HCT116 (cell line): Measurements from ENCODE around the gene ZXDC.

Source experiments
- CEBPB ChIP-seq: IDR thresholded peaks from 2 replicates; pipeline ENCODE4 v1.6.1; 2012; ENCODE audit warnings: low read depth
- EZH2 ChIP-seq: fragments of 200-600 bp; sonication (generic); IDR thresholded peaks from 2 replicates; pipeline ENCODE4 v1.6.1; 2017; ENCODE audit warnings: antibody characterized with exemption, mixed run types
- POLR2A ChIP-seq: IDR thresholded peaks from 2 replicates; pipeline ENCODE4 v1.7.0; 2011; ENCODE audit warnings: borderline replicate concordance; ENCODE audit not compliant: insufficient read depth, insufficient read length; ENCODE audit errors: extremely low read depth
- POLR2AphosphoS5 ChIP-seq: IDR thresholded peaks from 2 replicates; pipeline ENCODE4 v1.6.1; 2011; ENCODE audit warnings: mild to moderate bottlenecking, low read depth, low read length, moderate library complexity
- RAD21 ChIP-seq: IDR thresholded peaks from 2 replicates; pipeline ENCODE4 v1.6.1; 2012; ENCODE audit warnings: low read depth, mild to moderate bottlenecking
- SP1 ChIP-seq: IDR thresholded peaks from 2 replicates; pipeline ENCODE4 v1.6.1; 2012; ENCODE audit warnings: low read depth
- TCF7L2 ChIP-seq: IDR thresholded peaks from 2 replicates; pipeline ENCODE4 v1.7.0; 2011; ENCODE audit warnings: borderline replicate concordance, inconsistent platforms; ENCODE audit not compliant: insufficient read depth, insufficient read length; ENCODE audit errors: extremely low read depth
- TF ChIP-seq, protein P1 (sequence below): IDR thresholded peaks from 2 replicates; pipeline ENCODE4 v1.6.1; 2012
- TF ChIP-seq, protein P2 (sequence below), 3 experiments: fragments of 200-600 bp in 1 of 3; sonication (generic) in 1 of 3; IDR thresholded peaks in 2 of 3; conservative IDR thresholded peaks in 1 of 3; 2 replicates each; pipeline ENCODE4 v1.5.1; 2012 to 2017; ENCODE audit warnings: low read depth in 2 of 3, low read length in 2 of 3, antibody characterized with exemption in 1 of 3, borderline replicate concordance in 1 of 3, control low read depth in 1 of 3, mild to moderate bottlenecking in 1 of 3, mixed read lengths in 1 of 3, mixed run types in 1 of 3, moderate library complexity in 1 of 3; ENCODE audit not compliant: insufficient read depth in 1 of 3
- TF ChIP-seq, protein P3 (sequence below): IDR thresholded peaks from 2 replicates; pipeline ENCODE4 v1.6.1; 2012; ENCODE audit warnings: low read depth

DNA sequence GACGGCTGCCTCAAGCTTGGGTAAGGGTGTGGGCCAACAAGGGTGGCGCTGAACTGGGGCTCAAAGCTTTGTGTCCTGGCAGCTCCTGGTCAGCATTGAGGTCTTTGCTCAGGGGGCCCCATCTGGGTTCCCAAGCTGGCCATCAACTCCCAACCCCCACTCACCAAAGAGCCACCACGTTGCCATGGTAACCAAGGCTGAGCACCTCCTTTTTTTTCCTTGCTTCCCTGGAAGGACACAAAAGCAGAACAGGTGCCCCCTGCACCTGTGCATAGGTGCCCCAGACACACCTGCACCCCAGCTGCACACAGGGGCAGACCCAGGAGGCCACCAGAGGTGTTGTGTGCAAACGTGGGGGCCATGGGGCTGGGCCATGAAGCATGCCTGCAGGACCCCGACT is 25.4 kb upstream of the ZXDC start:
- TF ChIP-seq, protein P1, sequence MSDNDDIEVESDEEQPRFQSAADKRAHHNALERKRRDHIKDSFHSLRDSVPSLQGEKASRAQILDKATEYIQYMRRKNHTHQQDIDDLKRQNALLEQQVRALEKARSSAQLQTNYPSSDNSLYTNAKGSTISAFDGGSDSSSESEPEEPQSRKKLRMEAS: no peak
- TF ChIP-seq, protein P2, sequence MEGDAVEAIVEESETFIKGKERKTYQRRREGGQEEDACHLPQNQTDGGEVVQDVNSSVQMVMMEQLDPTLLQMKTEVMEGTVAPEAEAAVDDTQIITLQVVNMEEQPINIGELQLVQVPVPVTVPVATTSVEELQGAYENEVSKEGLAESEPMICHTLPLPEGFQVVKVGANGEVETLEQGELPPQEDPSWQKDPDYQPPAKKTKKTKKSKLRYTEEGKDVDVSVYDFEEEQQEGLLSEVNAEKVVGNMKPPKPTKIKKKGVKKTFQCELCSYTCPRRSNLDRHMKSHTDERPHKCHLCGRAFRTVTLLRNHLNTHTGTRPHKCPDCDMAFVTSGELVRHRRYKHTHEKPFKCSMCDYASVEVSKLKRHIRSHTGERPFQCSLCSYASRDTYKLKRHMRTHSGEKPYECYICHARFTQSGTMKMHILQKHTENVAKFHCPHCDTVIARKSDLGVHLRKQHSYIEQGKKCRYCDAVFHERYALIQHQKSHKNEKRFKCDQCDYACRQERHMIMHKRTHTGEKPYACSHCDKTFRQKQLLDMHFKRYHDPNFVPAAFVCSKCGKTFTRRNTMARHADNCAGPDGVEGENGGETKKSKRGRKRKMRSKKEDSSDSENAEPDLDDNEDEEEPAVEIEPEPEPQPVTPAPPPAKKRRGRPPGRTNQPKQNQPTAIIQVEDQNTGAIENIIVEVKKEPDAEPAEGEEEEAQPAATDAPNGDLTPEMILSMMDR (IDR thresholded peaks at IDR 0.05 in 2 of 3, conservative IDR thresholded peaks at IDR 0.05 in 1 of 3; ENCODE audit: borderline replicate concordance in 1 of 3, insufficient read depth in 1 of 3, low read depth in 2 of 3, low read length in 2 of 3): no peak
- TF ChIP-seq POLR2A (no peak), EZH2 (no peak), CEBPB (no peak), TCF7L2 (no peak), POLR2AphosphoS5 (no peak), SP1 (no peak), RAD21 (no peak)
- TF ChIP-seq, protein P3, sequence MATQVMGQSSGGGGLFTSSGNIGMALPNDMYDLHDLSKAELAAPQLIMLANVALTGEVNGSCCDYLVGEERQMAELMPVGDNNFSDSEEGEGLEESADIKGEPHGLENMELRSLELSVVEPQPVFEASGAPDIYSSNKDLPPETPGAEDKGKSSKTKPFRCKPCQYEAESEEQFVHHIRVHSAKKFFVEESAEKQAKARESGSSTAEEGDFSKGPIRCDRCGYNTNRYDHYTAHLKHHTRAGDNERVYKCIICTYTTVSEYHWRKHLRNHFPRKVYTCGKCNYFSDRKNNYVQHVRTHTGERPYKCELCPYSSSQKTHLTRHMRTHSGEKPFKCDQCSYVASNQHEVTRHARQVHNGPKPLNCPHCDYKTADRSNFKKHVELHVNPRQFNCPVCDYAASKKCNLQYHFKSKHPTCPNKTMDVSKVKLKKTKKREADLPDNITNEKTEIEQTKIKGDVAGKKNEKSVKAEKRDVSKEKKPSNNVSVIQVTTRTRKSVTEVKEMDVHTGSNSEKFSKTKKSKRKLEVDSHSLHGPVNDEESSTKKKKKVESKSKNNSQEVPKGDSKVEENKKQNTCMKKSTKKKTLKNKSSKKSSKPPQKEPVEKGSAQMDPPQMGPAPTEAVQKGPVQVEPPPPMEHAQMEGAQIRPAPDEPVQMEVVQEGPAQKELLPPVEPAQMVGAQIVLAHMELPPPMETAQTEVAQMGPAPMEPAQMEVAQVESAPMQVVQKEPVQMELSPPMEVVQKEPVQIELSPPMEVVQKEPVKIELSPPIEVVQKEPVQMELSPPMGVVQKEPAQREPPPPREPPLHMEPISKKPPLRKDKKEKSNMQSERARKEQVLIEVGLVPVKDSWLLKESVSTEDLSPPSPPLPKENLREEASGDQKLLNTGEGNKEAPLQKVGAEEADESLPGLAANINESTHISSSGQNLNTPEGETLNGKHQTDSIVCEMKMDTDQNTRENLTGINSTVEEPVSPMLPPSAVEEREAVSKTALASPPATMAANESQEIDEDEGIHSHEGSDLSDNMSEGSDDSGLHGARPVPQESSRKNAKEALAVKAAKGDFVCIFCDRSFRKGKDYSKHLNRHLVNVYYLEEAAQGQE: no peak
